ENCODE measurements around the gene PYCARD.
"Not testable (repeated sequence)": the region's sequence is repeated elsewhere in the genome, so short reads cannot be mapped to it uniquely, and the experiment has no call there.

The PYCARD gene

GRCh38 chr16:31202414-31203375 lies at the start of gene PYCARD:
PYCARD (minus strand) TSS chr16:31202760; CDS start chr16:31202690, 70 bp downstream.
- peak; percentile 18 to 22 for ATAC-seq

- ATAC-seq, result no peak
These were observed 48.9 kb upstream of the PYCARD start for GRCh38 chr16:31251435-31251834.

DNA sequence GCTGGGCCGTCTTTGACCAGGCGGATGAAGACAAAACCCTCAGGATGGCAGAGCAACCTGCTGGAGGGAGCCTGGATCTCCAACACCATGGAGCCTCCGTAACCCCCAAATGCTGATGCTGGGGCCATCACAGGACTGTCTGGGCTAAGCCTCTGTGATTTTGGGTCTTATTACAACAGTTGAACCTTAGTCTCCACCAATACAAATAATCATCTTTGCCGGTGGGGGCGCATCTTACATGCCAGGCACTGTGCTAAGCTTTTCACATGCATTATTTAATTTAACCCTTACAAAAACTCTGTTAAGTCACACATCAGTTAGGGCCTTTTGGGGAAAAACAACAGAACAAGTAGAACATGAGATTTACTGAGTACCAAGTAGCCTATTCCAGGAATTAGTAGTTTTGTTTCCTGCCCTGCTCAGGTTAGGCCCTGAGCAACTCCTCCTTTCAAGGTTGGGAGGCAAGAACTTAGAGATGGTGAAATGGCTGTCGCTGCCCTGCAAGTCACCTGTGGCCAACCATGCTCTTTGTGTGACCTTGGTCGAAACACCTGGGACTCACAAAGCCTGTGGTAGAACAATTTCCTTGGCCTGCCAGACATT lies 48.3 kb upstream of the PYCARD start:
- ATAC-seq, result peak; percentile 35 to 51

DNA sequence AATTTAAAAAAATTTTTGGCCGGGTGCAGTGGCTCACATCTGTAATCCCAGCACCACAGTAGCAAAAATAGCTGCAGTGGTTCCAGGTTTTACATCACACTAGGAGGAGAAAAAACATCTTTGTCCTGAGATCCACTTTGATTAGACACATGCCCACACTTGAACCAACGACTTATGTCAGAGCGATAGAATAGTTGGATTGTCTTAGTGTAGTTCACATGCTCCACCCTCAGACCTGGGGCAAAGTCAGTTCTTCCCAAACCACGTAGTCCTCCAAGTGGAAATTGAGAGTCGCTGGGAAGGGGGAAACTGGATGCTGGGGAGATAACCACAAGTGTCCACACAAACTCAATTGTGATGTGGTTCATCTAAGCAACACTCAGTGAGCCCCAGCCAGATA lies 45.8 kb upstream of the PYCARD start:
- ATAC-seq, result no peak

GRCh38 chr16:31246296-31246695 lies 43.7 kb upstream of the PYCARD start:
- no peak for ATAC-seq

- ATAC-seq, result not testable (repeated sequence)
These were observed 43.0 kb upstream of the PYCARD start for GRCh38 chr16:31245598-31245997.

GRCh38 chr16:31243734-31244670 lies 41.4 kb upstream of the PYCARD start:
- no peak for ATAC-seq

DNA sequence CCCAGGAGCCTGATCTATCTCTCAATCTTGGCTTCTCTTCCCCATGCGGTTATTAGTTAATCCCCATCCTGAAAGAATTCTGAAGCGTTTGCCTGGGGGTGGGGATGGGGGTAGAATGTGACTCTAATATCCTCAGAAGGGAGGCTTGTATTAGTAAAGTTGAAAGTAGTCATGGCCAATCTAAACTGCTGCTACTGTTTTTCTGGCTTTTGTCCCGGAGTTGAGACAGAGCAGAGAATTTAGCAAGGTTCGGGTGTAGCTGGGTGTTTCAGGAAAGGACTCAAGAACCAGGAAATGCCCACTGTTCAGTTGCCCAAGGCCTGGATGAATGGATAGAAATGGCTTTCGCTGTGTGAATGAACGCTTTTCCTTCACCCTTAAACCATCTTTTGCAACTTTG lies 39.6 kb upstream of the PYCARD start:
- no peak for ATAC-seq

DNA sequence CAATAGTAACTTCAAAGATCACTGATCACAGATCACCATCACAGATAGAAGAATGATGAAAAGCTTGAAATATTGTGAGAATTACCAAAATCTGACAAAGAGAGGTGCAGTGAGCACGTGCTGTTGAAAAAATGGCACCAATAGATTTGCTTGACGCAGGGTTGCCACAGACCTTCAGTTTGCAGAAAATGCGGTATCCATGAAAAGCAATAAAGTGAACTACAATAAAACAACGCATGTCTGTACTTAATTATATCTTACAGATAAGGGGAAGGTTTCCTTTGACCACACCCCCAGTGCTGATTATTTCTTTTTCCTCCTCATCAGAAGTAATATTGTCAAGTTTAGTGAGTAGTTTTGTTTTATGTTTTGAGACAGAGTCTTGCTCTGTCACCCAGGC lies 35.5 kb upstream of the PYCARD start:
- ATAC-seq, result no peak

- ATAC-seq, result no peak
These were observed 26.9 kb upstream of the PYCARD start for GRCh38 chr16:31229501-31229900.

DNA sequence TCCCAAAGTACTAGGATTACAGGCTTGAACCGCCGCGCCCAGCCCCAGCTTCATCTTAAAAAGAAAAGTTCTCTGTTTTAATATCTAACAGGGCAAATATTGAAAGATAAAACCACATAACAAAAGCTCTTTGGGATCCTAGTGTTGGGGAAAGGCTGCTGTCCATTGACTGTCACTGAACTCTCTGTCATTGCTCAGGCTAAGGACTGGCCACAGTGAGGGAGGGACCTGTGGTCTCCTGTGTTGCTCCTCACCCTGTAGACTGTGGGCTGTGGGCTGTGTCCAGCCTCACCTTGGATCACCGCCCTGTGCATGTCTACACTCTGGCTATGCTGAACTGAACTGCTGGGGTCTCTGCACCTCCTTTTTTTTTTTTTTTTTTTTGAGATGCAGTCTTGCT lies 25.6 kb upstream of the PYCARD start:
- ATAC-seq, result no peak

DNA sequence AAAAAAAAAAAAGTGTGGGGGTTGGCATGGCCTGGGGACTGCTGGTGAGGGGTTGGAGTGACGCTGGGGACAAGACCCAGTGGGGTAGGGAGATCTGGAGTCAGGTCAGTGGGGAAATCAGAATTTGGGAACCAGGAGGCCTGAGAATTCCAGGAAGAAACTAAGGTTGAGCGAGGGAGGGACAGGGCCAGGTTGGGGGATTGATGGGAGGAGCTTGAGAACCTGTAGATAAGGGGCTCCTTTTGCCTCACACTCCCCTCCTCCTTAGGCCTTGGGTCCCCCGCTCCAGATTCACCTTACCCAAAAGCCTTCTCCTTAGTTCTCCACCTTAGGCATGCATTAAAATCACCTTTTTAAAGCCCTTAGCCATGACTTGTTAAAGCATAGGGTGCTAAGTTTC lies 22.6 kb upstream of the PYCARD start:
- ATAC-seq, result no peak

DNA sequence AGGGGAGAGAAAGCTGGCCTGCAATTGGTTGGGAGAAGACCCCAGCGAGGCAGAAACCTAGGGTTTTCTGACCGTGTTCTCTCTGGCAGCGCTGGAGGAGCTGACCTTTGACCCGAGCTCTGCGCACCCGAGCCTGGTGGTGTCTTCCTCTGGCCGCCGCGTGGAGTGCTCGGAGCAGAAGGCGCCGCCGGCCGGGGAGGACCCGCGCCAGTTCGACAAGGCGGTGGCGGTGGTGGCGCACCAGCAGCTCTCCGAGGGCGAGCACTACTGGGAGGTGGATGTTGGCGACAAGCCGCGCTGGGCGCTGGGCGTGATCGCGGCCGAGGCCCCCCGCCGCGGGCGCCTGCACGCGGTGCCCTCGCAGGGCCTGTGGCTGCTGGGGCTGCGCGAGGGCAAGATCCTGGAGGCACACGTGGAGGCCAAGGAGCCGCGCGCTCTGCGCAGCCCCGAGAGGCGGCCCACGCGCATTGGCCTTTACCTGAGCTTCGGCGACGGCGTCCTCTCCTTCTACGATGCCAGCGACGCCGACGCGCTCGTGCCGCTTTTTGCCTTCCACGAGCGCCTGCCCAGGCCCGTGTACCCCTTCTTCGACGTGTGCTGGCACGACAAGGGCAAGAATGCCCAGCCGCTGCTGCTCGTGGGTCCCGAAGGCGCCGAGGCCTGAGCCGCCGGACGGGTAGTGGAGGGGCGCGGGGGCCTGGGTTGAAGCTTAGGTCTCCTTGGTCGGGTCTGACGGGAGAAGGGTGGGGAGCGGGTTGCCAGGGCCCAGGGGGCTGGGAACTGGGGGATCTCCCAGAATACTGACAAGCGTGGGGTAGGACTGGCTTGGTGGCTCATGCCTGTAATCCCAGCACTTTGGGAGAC lies 21.8 kb upstream of the PYCARD start:
- no peak for ATAC-seq

GRCh38 chr16:31223044-31223443 lies 20.5 kb upstream of the PYCARD start:
- no peak for ATAC-seq

- ATAC-seq, result no peak
These were observed 19.0 kb upstream of the PYCARD start for GRCh38 chr16:31221357-31222160.

GRCh38 chr16:31219154-31219741 lies 16.7 kb upstream of the PYCARD start:
- no peak for ATAC-seq

DNA sequence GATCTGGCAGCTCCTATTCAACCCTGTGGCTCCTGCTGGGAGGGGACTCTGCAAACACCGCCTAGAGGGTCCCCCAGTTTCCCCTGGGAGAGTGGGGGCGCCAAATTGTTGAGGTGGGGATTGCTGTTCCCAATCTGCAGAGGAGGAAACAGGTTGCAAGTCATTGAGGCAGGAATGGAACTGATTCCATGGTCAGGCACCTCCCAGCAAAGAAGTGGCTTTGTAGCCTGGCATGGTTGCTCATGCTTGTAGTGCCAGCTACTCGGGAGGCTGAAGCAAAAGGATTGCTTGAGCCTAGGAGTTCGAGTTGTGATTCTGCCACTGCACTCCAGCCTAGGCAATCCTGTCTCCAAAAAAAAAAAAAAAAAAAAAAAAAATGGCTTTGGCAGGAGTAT lies 14.6 kb upstream of the PYCARD start:
- no peak for ATAC-seq

- peak in 1 of 2 donors; percentile 30 for ATAC-seq
These were observed 14.0 kb upstream of the PYCARD start, which contains the start of gene PYDC1 for GRCh38 chr16:31216422-31217135. PYDC1 (minus strand) TSS chr16:31217135; CDS start chr16:31217028, 107 bp downstream.

GRCh38 chr16:31215287-31216162 lies 13.0 kb upstream of the PYCARD start:
- ATAC-seq, result peak; percentile 33 to 54
